Measurements from ENCODE around the gene SCP2.
"Not testable (repeated sequence)": the region's sequence is repeated elsewhere in the genome, so short reads cannot be mapped to it uniquely, and the experiment has no call there.

Gene SCP2

GRCh38 chr1:52994656-52995055, 67.6 kb downstream of the SCP2 start:
- ATAC-seq, result no peak
- TF ChIP-seq TCF4 (CRISPR knock-in tag; IDR thresholded peaks at IDR 0.05; ENCODE audit: borderline replicate concordance), result no peak
- no peak for TF ChIP-seq ZNF70 (CRISPR knock-in tag; IDR thresholded peaks at IDR 0.05)
- no peak for TF ChIP-seq ZFP3 (CRISPR knock-in tag; IDR thresholded peaks at IDR 0.05)
- TF ChIP-seq TOX (CRISPR knock-in tag; IDR thresholded peaks at IDR 0.05; ENCODE audit: borderline replicate concordance), result no peak
- TF ChIP-seq RARB (CRISPR knock-in tag; IDR thresholded peaks at IDR 0.05), result no peak
- no peak for TF ChIP-seq CREB5 (CRISPR knock-in tag; IDR thresholded peaks at IDR 0.05; ENCODE audit: low read depth)
- no peak for TF ChIP-seq PPARA (CRISPR knock-in tag; IDR thresholded peaks at IDR 0.05; ENCODE audit: borderline replicate concordance)

GRCh38 chr1:52996653-52997052, 69.6 kb downstream of the SCP2 start:
- TF ChIP-seq ISL1 (CRISPR knock-in tag; IDR thresholded peaks at IDR 0.05), result no peak
- no peak for TF ChIP-seq ZFP30 (CRISPR knock-in tag; IDR thresholded peaks at IDR 0.05)
- no peak for TF ChIP-seq ZNF70 (CRISPR knock-in tag; IDR thresholded peaks at IDR 0.05)
- no peak for TF ChIP-seq RARB (CRISPR knock-in tag; IDR thresholded peaks at IDR 0.05)
- no peak for TF ChIP-seq POU6F1 (CRISPR knock-in tag; IDR thresholded peaks at IDR 0.05; ENCODE audit: borderline replicate concordance, low read depth)
- no peak for TF ChIP-seq TCF4 (CRISPR knock-in tag; IDR thresholded peaks at IDR 0.05; ENCODE audit: borderline replicate concordance)
- TF ChIP-seq TOX (CRISPR knock-in tag; IDR thresholded peaks at IDR 0.05; ENCODE audit: borderline replicate concordance), result no peak
- no peak for TF ChIP-seq ZC3H10 (CRISPR knock-in tag; IDR thresholded peaks at IDR 0.05)
- no peak for TF ChIP-seq CSDC2 (CRISPR knock-in tag; IDR thresholded peaks at IDR 0.05)
- TF ChIP-seq ZNF8 (CRISPR knock-in tag; IDR thresholded peaks at IDR 0.05), result no peak
- no peak for TF ChIP-seq TSHZ2 (CRISPR knock-in tag; IDR thresholded peaks at IDR 0.05)
- no peak for TF ChIP-seq ARNTL (CRISPR knock-in tag; IDR thresholded peaks at IDR 0.05; ENCODE audit: borderline replicate concordance, low read depth)
- no peak for TF ChIP-seq SNAI2 (CRISPR knock-in tag; IDR thresholded peaks at IDR 0.05)
- no peak for TF ChIP-seq OSR1 (CRISPR knock-in tag; IDR thresholded peaks at IDR 0.05)
- ATAC-seq, result no peak

- TF ChIP-seq SNAI2 (CRISPR knock-in tag; IDR thresholded peaks at IDR 0.05) (no peak), ZC3H10 (CRISPR knock-in tag; IDR thresholded peaks at IDR 0.05) (no peak), CREB5 (CRISPR knock-in tag; IDR thresholded peaks at IDR 0.05; ENCODE audit: low read depth) (no peak), ESRRG (CRISPR knock-in tag; IDR thresholded peaks at IDR 0.05) (no peak), ARNTL (CRISPR knock-in tag; IDR thresholded peaks at IDR 0.05; ENCODE audit: borderline replicate concordance, low read depth) (no peak)
- no peak for ATAC-seq
Measured at GRCh38 chr1:53001128-53001527, 74.1 kb downstream of the SCP2 start.

- ATAC-seq, result not testable (repeated sequence)
Measured at GRCh38 chr1:53006612-53007011, 79.5 kb downstream of the SCP2 start.

- ATAC-seq, result not testable (repeated sequence)
Measured at GRCh38 chr1:53010247-53010646, 83.2 kb downstream of the SCP2 start.

- TF ChIP-seq ARNTL (CRISPR knock-in tag; IDR thresholded peaks at IDR 0.05; ENCODE audit: borderline replicate concordance, low read depth), result no peak
- ATAC-seq, result no peak
Measured at GRCh38 chr1:53011175-53011574, 84.1 kb downstream of the SCP2 start.

Measured in SK-N-SH treated with all-trans-retinoic acid at 6 μM for 48 hours (cell line).